ENCODE measurements around the gene AANAT.
A peak's percentile ranks its signal among the peaks of the same experiment; 100 is the strongest.

Gene AANAT

DNA sequence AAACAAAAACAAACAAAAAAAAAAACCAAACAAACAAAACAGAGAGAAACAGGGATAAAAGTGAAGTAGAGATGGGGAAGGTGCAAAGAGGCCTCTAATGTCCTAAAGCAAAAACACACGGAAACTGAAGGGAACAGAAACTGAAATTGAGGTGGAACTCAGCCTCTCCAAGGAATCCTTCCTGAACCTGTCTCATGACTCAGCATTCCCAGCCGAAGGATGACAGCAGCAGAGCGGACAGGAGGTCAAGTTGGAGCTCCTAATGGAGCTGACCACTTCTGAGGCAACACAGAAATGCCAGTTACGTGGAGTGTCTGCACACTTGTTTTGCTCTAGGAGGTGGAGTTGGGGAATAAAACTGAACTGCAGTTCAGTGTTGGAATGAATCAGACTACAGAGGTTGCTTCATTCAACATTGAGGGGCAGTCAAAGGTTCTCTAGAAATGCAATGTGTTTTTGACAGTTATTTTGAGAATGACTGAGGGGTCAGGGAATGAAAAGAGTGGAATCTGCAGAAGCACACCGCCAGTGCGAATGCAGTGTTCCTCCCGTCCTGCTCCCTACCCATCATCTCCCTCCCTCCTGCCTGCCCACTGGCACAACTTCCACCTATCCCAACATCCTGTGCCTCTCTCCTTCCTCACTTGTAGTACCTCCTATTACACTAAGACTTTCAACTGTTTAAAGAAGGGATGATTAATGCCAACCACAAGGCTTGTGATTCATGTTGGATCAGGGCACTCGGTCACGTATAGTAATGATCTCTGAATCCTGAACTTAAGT lies 20.8 kb upstream of the AANAT start:
- H3K4me3 ChIP-seq (replicated peaks in 1 of 2; ENCODE audit: low read depth in 2 of 2, low read length in 2 of 2) = no peak overlapping the region
- peak; percentile 80 to 85 for DNase-seq (ENCODE audit: low read depth in 2 of 2)
- TF ChIP-seq, protein P1, sequence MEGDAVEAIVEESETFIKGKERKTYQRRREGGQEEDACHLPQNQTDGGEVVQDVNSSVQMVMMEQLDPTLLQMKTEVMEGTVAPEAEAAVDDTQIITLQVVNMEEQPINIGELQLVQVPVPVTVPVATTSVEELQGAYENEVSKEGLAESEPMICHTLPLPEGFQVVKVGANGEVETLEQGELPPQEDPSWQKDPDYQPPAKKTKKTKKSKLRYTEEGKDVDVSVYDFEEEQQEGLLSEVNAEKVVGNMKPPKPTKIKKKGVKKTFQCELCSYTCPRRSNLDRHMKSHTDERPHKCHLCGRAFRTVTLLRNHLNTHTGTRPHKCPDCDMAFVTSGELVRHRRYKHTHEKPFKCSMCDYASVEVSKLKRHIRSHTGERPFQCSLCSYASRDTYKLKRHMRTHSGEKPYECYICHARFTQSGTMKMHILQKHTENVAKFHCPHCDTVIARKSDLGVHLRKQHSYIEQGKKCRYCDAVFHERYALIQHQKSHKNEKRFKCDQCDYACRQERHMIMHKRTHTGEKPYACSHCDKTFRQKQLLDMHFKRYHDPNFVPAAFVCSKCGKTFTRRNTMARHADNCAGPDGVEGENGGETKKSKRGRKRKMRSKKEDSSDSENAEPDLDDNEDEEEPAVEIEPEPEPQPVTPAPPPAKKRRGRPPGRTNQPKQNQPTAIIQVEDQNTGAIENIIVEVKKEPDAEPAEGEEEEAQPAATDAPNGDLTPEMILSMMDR (IDR thresholded peaks at IDR 0.05; ENCODE audit: low read depth, low read length) = no peak

DNA sequence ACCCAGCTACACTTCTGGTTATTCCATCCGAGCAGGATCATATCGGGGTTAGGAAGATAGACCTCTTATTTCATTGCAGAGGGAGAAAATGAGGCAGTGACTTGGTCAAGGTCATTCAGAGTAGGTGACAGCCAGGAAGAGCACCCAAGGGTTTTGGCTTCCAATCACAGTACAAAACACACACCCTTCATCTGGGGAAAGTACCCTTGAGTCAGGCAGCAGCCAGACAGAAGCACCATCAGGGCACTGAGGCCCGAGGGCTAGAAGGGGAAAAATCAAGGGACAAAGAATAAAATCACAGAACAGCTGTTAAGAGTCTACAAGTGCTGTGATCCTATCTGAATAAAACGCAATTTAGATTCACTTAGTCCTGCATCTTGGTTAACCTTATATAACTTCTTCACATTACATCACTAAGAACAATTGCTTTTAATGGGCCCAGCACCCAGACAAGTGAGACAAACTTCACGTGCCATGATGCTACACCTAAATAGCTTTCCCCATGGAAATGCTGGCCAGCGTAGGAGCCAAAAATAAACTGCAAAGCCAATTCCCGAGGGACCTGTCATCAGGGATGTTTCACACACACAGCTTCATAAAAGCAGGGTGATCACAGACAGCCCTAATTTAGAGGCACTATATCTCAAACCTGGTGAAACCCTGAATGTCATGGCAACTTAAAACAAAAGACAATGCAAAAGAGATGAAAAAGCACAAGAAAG lies 19.3 kb upstream of the AANAT start:
- H3K4me3 ChIP-seq (replicated peaks in 1 of 2; ENCODE audit: low read depth in 2 of 2, low read length in 2 of 2) = no peak overlapping the region
- DNase-seq (ENCODE audit: low read depth in 2 of 2) = peak in 1 of 2 donors; percentile 53
- TF ChIP-seq, protein P1 (IDR thresholded peaks at IDR 0.05; ENCODE audit: low read depth, low read length) = no peak

DNA sequence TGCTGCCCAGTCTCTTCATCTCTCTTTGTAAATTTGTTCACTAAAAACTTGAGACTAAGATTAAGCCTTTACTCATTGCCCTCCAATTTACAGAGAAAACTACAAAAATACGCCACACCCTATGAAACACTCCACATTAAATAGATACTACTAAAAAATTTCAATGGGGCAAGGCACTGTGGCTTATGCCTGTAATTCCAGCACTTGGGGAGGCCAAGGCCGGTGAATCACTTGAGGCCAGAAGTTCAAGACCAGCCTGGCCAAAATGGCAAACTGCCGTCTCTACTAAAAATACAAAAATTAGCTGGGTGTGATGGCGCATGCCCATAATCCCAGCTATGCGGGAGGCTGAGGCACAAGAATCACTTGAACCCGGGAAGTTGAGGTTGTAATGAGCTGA lies 18.3 kb upstream of the AANAT start:
- no peak overlapping the region for H3K4me3 ChIP-seq (replicated peaks in 1 of 2; ENCODE audit: low read depth in 2 of 2, low read length in 2 of 2)
- TF ChIP-seq, protein P1 (IDR thresholded peaks at IDR 0.05; ENCODE audit: low read depth, low read length) = no peak
- peak in 1 of 2 donors; percentile 48 for DNase-seq (ENCODE audit: low read depth in 2 of 2)

GRCh38 chr17:76451506-76451905 lies 15.9 kb upstream of the AANAT start:
- no peak for DNase-seq (ENCODE audit: low read depth in 2 of 2)
- TF ChIP-seq, protein P1 (IDR thresholded peaks at IDR 0.05; ENCODE audit: low read depth, low read length) = no peak

GRCh38 chr17:76452127-76452659 lies 15.2 kb upstream of the AANAT start:
- peak overlapping the region; percentile 61 to 82 for H3K4me3 ChIP-seq (replicated peaks in 1 of 2; ENCODE audit: low read depth in 2 of 2, low read length in 2 of 2)
- TF ChIP-seq, protein P1 (IDR thresholded peaks at IDR 0.05; ENCODE audit: low read depth, low read length) = no peak
- no peak for DNase-seq (ENCODE audit: low read depth in 2 of 2)

More at GRCh38 chr17:76451506-76451905, 15.9 kb upstream of the AANAT start:
- H3K4me3 ChIP-seq (replicated peaks in 1 of 2; ENCODE audit: low read depth in 2 of 2, low read length in 2 of 2) = peak overlapping the region; percentile 61 to 82

DNA sequence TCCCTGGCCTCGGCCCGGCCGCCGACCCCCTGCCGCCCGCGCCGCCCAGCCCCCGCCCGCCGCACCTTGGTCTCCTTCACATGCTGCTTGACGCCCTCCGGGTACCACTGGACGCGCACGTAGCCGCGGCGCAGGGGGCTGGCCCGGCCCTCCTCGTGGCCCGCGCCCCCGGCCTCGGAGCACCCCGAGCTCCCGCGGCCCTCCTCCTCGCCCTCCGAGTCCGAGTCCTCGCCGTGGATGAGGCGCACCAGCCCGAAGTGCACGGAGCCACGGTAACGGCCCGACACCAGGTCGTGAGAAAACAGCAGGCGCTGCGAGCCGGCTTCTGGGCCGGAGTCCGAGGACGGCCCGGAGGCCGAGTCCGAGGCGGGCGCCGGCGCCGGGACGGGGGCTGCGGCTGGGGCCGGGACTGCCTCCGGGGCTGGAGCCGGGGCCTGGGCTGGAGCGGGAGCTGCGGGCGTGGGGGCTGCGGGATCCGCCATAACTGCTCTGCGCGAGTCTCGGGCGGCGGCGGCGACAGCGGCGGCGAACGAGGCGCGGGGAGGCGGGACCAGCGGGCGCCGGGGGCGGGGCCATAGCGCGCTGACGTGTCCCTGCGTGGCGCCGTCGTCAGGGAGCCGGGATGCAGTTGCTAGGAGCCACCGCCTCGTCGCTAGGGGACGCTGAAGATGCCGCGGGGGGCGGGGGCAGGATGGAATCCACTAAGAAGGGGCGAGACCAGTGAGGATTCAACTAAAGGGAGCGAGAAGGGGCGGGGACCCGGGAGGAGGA lies 14.6 kb upstream of the AANAT start, which contains the start of gene UBE2O:
Gene UBE2O, minus strand, starts transcription at position 493 of the 771 bp plus-strand sequence. Its CDS starts 11 bp downstream, at position 482.
- peak; percentile 84 to 88 for DNase-seq (ENCODE audit: low read depth in 2 of 2)
- TF ChIP-seq, protein P1 (IDR thresholded peaks at IDR 0.05; ENCODE audit: low read depth, low read length) = peak; percentile 20
- H3K4me3 ChIP-seq (replicated peaks in 1 of 2; ENCODE audit: low read depth in 2 of 2, low read length in 2 of 2) = peak within 1 kb of the TSS; percentile 61 to 82

Measured in cardiac fibroblast (primary cell).